Activated T-cell treated with anti-CD3 and anti-CD28 coated beads, Interleukin-2, amount 50 U/mL, for 24 hours (primary cell): Measurements from ENCODE around the gene GFY.

ENCODE experiments used
- DNase-seq: peaks from one replicate; pipeline ENCODE4 v3.0.0-alpha.2; 2020
- H3K27ac Mint-ChIP-seq: 2 replicates; pipeline ENCODE4 v1.8.0; 2020; ENCODE audit warnings: mild to moderate bottlenecking, mixed read lengths
- H3K27me3 Mint-ChIP-seq: 2 replicates; pipeline ENCODE4 v1.8.0; 2020; ENCODE audit warnings: mixed read lengths
- H3K36me3 Mint-ChIP-seq: 2 replicates; pipeline ENCODE4 v1.8.0; 2020; ENCODE audit warnings: low read depth, mixed read lengths
- H3K4me1 Mint-ChIP-seq: 2 replicates; pipeline ENCODE4 v1.8.0; 2020; ENCODE audit warnings: low read depth, mixed read lengths
- H3K4me3 Mint-ChIP-seq: 2 replicates; pipeline ENCODE4 v1.8.0; 2020; ENCODE audit warnings: mild to moderate bottlenecking, moderate library complexity, mixed read lengths
- H3K9me3 Mint-ChIP-seq: 2 replicates; pipeline ENCODE4 v1.8.0; 2020; ENCODE audit warnings: mixed read lengths

Gene GFY

DNA sequence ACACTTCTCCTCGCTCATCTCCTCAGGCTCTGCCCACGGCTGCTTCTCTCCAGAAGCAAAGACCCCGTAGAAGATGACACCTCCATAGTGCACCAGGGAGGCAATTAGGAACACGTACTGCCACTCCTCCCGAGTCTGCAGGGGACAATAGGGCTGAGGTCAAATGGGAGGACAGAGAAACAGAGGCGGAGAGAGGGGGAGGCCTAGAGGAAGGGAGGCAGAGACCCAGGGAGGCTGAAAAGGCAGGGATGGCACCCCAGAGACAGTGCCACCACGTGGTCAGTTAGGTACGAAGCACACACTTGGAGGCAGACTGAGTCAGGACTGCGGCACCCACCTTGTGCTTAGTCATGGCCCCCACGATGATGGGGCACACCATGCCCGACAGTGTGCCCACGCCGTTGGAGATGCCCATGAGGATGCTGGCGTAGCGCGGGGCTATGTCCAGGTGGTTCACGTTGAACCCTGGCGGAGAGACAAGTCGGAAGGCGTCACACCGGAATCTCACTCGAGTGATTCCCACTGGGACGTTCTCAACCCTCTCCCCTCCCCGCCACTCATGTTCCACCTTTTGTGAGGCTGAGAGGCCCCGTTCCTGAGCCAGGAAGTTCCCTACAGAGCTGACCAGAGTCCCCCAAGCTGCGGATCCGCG is 5.6 kb downstream of the GFY start:
- Mint-ChIP-seq H3K4me3 (no peak overlapping the region), H3K27me3 (peaks cover 94% of the 10 kb centered on the region), H3K4me1 (peaks cover 38% of the 10 kb centered on the region), H3K27ac (no peak overlapping the region), H3K9me3 (no peaks in the 10 kb centered on the region), H3K36me3 (no peaks in the 10 kb centered on the region)
- DNase-seq: no peak

DNA sequence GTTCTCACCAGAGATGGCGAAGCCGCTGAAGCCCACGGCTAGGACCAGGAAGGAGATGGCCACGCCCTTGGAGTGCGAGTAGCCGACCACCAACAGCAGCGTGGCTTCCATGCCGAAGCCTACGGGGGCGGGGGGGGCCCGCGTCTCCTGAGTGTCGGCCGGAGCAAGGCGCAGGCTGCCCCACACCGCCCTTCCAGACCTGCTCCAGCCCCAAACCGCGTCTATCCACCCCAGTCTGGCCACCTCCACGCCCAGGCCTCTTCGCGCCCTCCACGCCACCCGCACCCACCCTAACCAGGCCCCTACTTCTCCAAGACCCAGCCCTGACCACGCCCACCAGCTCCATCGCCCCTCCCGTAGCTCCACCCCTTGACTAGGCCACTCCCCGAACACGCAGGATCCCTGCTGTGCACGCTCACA is 6.2 kb downstream of the GFY start:
- Mint-ChIP-seq H3K36me3 (no peaks in the 10 kb centered on the region), H3K27ac (no peak overlapping the region), H3K4me1 (peaks cover 40% of the 10 kb centered on the region), H3K4me3 (no peak overlapping the region), H3K27me3 (peaks cover 94% of the 10 kb centered on the region), H3K9me3 (no peaks in the 10 kb centered on the region)
- DNase-seq: no peak

DNA sequence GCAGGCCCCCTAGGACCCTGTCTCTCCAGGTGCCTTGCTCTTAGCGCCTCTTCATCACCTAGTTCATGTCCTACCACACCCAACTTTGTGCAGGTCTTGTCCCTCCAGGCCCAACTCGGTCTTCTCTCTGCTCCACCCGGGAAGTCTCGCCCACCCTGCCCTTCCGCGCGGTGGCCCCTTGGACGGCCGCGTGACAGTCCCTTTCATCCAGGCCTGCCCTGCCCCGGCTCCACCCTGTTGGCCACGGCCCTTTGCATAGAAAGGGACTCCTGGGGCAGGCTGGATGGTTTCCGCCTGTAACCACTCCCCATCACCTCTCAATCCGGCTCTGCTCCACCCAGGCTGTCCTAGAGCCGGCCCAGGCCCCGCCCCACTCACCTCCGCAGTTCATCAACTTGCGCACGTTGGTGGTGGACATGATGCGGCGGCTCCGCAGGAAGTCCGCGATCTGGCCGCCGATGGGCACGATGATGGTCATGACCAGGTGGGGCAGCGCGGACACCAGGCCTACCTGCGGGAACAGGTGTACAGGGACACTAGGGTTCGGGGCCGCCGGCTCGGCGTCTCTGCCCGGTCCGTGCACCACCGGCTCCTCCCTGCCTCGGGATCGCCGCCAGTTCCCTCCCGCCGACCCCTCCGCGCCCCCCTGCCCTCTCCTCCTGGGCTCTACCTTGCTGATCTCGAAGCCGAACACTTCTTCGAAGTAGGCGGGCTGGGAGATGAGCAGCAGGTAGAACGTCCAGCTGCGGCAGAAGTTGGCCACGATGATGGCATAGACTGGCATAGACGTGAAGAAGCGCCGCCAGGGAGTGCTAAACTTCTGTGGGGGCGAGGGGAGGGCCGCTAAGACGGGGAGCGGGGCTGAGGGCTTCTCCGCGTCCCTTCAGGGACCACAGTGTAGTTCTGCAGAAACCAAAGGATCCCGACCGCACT is 7.2 kb downstream of the GFY start:
- Mint-ChIP-seq H3K4me1 (peaks cover 38% of the 10 kb centered on the region), H3K4me3 (no peak overlapping the region), H3K9me3 (no peaks in the 10 kb centered on the region), H3K27me3 (peaks cover 94% of the 10 kb centered on the region), H3K27ac (no peak overlapping the region), H3K36me3 (no peaks in the 10 kb centered on the region)
- no peak for DNase-seq

DNA sequence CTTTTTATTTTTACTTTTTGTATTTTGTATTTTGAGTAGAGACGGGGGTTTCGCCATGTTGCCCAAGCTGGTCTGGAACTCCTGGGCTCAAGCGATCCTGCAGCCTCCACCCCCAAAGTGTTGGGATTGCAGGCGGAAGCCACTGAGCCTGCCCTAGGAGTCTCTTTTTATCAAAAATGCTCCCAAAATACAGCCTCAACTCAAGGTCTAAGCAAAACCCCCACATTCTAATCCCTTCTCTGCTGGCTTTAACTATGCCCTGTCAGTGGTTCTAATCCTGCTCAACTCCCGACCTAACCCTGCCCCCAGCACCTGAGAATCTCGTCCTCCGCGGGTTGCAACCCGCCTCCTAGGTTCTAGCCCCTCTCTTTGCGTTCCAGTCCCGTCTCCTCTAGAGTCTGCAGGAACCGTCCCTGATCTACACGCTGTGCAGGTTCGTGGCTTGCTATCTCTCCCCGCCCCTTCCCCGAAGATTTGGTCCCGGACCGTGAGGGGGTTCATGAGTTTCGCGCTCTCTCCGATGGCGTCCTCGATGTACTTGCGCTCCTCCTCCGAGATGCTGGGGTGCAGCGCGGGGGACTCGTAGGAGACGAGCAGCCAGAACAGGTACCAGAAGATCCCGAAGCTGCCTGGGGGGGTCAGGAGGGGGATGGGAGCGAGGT is 8.2 kb downstream of the GFY start:
- Mint-ChIP-seq H3K27ac (no peak overlapping the region), H3K27me3 (peaks cover 96% of the 10 kb centered on the region), H3K36me3 (no peaks in the 10 kb centered on the region), H3K4me1 (peaks cover 31% of the 10 kb centered on the region), H3K9me3 (no peaks in the 10 kb centered on the region), H3K4me3 (peak overlapping the region; percentile 6)
- no peak for DNase-seq

DNA sequence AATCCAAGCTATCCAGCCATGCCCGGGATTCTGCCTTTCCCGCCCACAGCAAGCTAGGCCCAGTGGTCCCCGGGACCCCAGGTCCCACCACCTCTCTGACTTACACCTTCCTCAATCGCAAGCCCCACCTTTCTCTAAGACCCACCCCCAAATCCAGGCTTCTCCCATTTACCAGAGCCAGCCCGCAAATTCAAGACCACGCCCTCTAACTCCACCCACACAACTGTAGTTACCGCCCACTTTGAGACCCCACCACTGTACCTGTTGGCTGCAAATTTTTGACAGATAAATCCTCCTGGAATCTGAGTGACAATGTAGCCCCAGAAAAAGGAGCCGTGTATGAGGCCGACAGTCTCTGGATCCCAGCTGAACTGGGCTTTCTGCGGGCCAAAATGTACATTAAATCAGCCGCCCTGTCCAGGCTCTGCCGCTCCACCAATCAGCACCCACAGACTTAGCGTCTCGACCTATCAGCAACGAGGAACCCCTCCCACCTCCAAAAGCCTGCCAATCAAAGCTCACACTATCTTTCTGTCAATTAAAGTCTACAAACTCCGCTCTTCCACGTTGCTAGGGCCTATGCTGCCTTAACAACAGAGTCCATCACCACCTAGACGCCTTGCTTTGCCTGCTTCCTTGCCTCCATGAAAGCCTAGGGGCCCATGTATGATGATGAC is 9.9 kb downstream of the GFY start:
- Mint-ChIP-seq H3K36me3 (no peaks in the 10 kb centered on the region), H3K4me3 (no peak overlapping the region), H3K9me3 (no peaks in the 10 kb centered on the region), H3K4me1 (peaks cover 24% of the 10 kb centered on the region), H3K27ac (no peak overlapping the region), H3K27me3 (peaks cover 96% of the 10 kb centered on the region)
- no peak for DNase-seq

DNA sequence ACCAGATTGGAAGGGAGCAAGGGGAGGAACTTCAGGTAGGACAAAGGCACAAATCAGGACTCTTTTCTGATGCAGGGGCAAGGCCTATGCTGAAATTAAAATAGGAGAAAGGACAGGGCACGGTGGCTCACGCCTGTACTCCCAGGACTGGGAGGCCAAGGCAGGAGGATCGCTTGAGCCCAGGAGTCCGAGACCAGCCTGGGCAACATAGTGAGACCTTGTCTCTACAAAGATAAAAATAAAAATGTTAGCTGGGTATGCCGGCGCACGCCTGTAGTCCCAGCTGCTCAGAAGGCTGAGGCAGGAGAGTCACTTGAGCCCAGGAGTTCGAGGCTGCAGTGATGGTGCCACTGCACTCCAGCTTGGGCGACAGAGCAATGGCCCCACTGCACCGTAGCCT is 10.5 kb downstream of the GFY start:
- Mint-ChIP-seq H3K4me3 (no peak overlapping the region), H3K36me3 (no peaks in the 10 kb centered on the region), H3K4me1 (peaks cover 25% of the 10 kb centered on the region), H3K27ac (no peak overlapping the region), H3K27me3 (peaks cover 96% of the 10 kb centered on the region), H3K9me3 (no peaks in the 10 kb centered on the region)
- no peak for DNase-seq

DNA sequence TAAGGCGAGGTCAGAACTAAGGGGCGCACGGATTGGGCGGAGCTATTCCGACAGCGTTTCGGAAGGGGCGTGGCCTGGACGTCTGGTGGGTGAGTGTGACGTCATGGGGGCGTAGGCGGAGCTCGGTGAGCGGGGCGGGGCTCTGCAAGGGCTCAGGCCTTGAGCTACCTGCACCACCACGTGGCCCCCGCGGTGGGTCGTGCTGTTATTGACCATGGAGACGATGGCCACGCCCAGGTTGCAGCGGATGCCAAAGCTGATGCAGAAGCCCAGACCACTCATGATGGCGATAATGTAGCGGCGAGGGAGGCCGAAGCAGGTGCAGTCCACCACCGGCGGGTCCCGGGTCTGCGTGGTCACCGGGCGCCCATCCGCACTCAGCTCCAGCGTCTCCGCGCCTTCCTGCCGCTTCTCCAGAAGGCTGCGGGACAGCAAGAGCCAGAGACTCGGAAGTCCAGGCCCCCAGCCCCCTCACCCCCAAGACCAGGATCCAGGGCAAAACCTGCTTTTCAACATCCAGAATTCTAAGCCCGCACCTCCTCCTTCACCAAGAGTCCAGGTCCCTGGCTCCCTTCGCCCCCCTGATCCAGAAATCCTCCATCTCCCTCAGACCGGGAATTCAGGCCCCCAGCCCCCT is 11.3 kb downstream of the GFY start:
- Mint-ChIP-seq H3K27ac (no peak overlapping the region), H3K4me3 (no peak overlapping the region), H3K4me1 (peaks cover 28% of the 10 kb centered on the region), H3K9me3 (no peaks in the 10 kb centered on the region), H3K27me3 (peaks cover 93% of the 10 kb centered on the region), H3K36me3 (no peaks in the 10 kb centered on the region)
- DNase-seq: peak; percentile 73

DNA sequence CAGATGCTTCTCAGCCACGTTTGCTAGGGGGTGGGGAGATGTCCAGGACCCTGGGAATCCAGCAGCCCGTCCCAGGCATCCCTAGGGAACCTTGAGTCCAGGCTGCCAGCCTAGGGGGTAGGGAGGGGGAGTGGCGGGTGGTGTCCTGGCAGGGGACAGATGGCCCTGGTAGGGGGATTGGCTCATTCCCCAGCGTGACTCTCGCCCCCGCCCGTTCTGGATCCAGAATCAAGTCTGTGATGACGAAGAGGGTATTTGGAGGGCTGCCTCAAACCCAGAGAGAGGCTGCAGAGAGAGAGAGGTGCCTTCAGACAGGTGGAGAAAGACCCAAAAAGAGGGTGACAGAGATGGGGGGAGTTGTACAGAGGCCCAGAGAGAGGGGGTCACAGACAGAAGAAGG is 12.0 kb downstream of the GFY start:
- no peaks in the 10 kb centered on the region for H3K9me3 Mint-ChIP-seq
- H3K27me3 Mint-ChIP-seq: peaks cover 95% of the 10 kb centered on the region
- DNase-seq: no peak
- H3K27ac Mint-ChIP-seq: no peak overlapping the region
- H3K4me3 Mint-ChIP-seq: no peak overlapping the region
- H3K36me3 Mint-ChIP-seq: no peaks in the 10 kb centered on the region
- peaks cover 32% of the 10 kb centered on the region for H3K4me1 Mint-ChIP-seq

DNA sequence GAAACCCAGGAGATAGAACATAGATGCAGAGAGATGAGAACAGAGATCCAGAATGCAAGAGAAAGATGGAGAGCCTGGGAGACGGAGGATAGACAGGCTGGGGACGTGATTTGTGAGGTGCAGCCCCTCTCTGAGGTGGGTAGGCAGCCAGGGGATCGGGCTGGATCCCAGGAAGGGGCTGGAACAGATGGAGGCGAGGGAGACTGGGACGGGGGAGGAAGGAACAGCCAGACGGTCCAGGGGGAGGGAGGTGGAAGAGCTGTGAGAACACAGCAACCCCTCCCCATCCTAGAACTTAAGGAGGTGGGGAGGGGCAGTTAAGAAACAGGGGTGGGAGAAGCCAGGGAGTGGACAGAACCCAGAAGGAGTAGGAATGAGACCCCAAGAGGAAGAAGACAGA is 13.1 kb downstream of the GFY start:
- Mint-ChIP-seq H3K4me3 (no peak overlapping the region), H3K27ac (no peak overlapping the region), H3K27me3 (peaks cover 91% of the 10 kb centered on the region), H3K9me3 (no peaks in the 10 kb centered on the region), H3K36me3 (no peaks in the 10 kb centered on the region), H3K4me1 (peaks cover 30% of the 10 kb centered on the region)
- DNase-seq: no peak

DNA sequence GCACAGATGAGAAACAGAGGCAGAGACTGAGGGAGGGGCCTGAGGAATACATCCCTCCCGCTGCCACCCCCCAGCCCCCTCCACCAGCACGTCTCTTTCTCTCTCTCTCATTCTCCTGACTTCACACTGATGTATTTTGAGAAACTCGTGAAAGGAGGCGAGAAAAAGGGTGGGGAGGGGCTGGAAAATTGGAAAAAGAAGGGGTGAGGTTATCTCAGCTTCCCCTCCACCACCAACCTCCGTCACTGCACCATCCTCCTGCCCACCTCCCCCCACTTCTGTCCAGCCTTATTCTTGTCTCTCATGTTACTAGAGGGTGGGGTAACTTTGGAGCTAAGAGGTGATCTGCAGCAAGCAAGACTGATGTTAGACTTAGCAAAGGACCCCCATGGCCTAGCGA is 14.6 kb downstream of the GFY start:
- Mint-ChIP-seq H3K36me3 (no peaks in the 10 kb centered on the region), H3K27ac (no peak overlapping the region), H3K4me1 (peaks cover 34% of the 10 kb centered on the region), H3K9me3 (no peaks in the 10 kb centered on the region), H3K27me3 (peaks cover 76% of the 10 kb centered on the region), H3K4me3 (no peak overlapping the region)
- DNase-seq: no peak

DNA sequence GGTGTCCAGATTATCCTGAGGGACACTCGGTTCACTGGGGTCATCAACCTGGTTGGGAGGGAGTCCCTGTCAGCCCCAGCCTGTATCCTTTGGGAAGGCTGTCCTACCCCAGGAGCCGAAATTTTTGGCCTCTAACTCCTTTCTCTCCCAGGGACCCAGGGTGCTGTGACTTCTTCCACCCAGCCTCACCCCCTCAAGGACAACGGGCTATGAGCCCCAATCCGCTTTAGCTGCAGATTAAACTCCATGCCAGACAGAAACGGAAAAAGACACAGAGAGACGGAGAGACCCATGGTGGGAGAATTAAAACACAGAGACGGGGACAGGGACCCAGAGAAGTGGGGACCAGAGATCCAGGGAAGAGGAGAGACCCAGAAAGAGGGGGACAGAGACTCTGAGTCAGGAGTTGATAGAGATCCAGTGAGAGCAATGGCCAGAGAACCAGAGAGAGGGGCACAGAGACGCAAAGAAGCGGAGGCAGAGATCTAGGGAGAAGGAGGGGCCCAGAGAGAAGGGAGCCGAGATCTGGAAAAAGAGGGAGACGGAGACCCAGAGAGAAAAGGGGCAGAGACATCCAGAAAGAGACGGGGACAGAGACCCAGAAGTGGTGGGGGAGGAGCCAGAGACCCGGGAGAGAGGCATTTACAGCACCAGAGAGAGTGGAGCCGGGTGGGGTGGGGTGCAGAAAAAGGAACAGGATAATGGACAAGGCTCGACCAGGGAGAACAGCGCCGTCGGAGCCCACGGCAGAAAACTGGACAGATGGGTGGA is 15.4 kb downstream of the GFY start:
- H3K27ac Mint-ChIP-seq: no peak overlapping the region
- peaks cover 68% of the 10 kb centered on the region for H3K27me3 Mint-ChIP-seq
- no peak overlapping the region for H3K4me3 Mint-ChIP-seq
- DNase-seq: no peak
- no peaks in the 10 kb centered on the region for H3K9me3 Mint-ChIP-seq
- H3K36me3 Mint-ChIP-seq: no peaks in the 10 kb centered on the region
- H3K4me1 Mint-ChIP-seq: peaks cover 37% of the 10 kb centered on the region

DNA sequence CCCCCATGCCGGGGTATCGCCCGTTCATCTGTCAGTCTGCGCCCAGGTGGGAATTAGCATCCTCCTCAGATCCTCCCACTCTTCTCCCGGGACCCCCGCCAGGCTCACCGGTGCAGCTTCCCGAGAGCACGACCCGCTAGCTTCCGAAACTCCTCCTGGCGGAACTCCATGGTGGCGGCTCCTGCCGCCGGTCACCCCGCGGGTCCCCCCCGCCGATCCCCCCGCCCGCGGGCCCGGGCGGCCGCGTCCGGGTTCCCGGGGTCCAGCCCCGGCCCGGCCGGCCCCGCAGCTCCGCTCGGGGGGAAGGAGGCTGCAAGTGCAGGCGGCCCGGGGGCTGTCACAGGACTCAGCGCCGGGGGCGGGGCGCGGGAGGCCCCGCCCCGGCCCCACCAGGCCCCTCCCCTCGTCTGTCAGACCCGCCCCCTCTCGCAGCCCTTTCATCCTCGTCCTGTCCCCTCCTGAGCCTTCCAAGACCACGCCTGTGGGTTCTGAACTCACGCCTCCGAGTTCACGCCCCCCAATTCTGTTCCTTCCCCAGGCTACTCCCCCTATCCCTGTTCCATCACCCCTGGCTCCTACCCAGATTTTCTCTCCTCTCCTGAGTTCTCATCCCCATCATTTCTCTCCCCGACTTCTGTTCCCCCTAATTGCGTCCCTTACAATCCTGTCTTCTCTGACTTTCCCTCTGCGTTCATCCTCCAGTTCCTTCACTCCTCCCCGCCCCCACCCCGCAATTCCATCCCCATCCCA is 16.2 kb downstream of the GFY start, which contains the start of gene SLC17A7:
Gene SLC17A7, minus strand, starts transcription at position 318 of the 750 bp plus-strand sequence. Its CDS starts 148 bp downstream, at position 170.
- peaks cover 31% of the 10 kb centered on the region for H3K4me1 Mint-ChIP-seq
- H3K36me3 Mint-ChIP-seq: peaks cover 6% of the 10 kb centered on the region
- H3K9me3 Mint-ChIP-seq: no peaks in the 10 kb centered on the region
- H3K27me3 Mint-ChIP-seq: peaks cover 60% of the 10 kb centered on the region
- peak; percentile 65 for DNase-seq
- peak within 1 kb of the TSS; percentile 79 for H3K4me3 Mint-ChIP-seq
- H3K27ac Mint-ChIP-seq: no peak within 1 kb of the TSS

DNA sequence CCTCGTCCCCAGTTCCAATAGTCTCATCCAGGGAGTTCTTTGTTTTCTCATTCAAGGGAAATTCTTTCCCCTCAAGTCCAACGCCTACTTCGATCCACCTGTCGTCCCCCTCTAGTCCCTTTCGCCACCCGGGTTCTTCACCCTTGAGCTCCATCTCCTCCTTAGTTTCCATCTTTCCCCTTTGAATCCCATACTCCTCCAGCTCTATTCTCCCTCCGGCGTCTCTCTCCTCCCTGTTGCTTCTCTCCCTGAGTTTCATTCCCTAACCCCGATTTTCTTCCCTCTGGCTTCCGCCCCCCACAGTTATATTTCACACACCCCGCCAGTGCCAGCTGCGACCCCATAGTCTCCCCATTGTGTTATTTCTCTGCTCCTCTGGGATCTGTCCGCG is 16.8 kb downstream of the GFY start:
- Mint-ChIP-seq H3K9me3 (no peaks in the 10 kb centered on the region), H3K4me3 (peak overlapping the region; percentile 79), H3K27ac (no peak overlapping the region), H3K36me3 (peaks cover 12% of the 10 kb centered on the region), H3K27me3 (peaks cover 55% of the 10 kb centered on the region), H3K4me1 (peaks cover 33% of the 10 kb centered on the region)
- no peak for DNase-seq
